GM21423 (cell line): ENCODE results near the gene GHRL.

Source experiments
- ATAC-seq: cut with Tn5 transposase; IDR thresholded peaks from one replicate; pipeline ENCODE4 v1.9.1; 2021; ENCODE audit warnings: mild to moderate bottlenecking, moderate library complexity; ENCODE audit not compliant: unreplicated experiment

GHRL gene

DNA sequence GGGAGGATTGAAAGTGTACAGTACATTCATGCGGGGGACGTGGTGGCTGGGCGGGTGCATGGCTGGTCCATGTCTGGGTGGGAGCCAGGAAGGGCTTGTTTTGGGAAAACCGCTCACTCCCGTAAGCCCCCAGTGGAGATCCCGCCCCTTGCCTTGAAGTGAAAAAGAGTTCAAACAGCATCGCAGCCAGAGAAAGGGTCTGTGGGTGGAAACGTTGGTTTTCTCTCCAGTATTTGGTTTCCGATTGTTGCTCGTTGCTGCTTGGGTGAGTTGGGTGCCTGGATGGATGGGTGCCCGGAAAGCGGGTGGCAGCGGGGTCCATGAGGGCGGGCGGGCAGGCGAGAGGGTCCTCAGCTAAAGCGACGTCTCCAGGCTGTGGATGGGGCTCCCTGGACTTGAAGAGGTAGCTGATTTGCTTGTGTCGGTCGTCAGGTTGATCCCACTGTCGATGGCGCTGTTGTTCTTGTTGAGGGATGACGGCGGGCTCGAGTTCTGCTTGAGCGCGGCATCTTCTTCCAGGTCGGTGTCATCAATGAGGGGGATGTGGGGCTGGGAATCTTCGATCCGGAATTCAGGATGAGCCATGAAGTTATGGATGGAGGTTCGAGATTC, 35.8 kb upstream of the GHRL start:
- ATAC-seq, result no peak

DNA sequence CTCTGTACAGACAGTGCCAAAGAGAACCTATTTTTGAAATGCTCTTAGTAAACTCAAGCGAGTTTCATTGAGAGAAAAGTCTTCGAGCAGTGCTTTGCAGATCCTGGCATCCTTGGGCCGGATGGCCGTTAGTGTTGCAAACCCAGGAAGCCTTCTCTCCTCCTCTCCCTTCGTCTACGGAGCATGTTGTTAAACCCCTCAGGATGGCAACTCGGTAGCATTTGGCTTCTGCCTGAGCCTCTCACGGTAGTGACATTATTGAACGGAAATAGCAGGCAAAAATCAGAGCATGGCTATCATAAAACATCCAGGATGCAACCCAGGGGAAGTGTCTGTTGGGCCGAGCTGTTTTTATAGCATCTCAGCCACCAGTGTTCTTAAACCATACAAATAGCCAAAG, 34.8 kb upstream of the GHRL start:
- ATAC-seq, result no peak

DNA sequence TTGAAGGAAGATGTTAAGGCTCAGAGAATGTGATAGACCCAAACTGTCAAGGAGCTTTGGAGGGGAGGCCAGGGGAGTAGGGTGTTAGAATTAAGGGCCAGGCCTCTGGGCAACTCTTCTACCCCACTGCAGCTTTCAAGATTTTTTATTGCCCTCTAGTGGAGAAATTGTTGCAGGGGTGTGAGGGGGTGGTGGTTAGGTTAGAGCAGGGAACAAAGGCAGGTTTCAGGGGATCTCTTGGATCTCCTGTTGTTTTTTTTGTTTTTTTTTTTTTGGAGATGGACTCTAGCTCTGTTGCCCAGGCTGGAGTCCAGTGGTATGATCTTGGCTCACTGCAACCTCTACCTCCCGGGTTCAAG, 29.6 kb upstream of the GHRL start:
- no peak for ATAC-seq

DNA sequence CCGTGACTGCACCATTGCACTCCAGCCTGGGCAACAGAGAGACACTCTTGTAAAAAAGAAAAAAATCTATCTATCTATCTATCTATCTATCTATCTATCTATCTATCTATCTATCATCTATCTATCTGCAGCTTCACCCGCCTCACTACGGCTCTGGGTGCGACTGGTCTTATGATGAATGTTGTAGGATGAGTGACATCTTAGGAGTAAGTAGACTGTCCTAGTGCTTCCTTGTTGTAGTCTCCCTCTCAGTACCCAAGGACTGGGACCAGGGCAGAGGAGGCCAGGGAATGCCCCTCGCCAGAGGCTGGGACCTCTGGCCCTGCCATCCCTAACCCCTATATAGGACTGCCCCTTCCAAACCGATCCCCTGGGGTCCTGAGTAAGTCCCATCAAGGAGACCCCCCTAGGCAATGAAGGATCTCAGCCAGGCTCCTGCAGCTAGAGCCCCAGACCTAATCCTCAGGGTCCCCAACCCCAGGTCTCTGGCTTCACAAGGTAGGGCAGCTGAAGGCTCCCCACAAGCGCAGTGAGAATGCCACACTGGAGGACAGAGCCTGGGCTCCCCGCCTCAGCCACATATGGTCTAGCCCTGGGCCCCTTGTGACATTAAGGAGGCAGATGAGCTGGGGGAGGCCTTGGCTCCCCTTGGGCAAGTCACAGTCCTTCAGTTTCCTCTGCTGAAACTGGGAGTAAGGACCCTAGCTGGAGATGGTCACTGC, 29.0 kb upstream of the GHRL start:
- ATAC-seq, result no peak

DNA sequence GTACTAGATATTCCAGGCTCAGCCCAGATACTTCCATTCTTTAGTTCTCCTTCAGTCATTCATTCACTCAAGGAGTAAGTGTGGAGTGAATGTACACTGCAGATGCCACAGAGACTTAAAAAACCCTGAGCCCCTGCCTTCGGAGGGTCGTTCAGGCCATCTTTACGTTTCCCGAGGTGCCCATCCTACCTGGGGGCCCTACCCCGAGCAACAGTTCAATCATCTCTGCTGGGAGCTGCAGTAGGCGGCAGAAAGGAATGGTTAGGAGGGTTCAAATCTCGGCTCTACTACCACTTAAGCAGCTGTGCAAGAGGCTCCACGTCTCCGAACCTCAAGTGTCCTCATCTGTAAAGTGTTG, 27.6 kb upstream of the GHRL start:
- no peak for ATAC-seq

DNA sequence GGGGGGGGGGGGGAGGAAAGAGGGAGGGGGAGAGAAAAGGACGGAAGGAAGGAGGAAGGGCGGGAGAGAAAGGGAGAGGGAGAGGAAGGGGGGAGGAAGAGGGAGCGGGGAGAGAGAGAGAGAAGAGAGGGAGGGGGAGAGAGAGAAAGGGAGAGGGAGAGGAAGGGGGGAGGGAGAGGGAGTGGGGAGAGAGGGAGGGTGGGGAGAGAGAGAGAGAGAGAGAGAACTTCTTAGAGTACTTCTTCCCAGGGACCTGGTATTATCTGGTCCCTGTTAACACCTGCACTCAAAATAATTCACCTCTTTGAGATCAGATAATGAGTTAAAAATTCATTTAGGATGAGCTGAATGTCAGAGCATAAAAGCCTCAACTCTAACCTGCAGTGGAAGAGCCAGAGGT, 27.1 kb upstream of the GHRL start:
- no peak for ATAC-seq

DNA sequence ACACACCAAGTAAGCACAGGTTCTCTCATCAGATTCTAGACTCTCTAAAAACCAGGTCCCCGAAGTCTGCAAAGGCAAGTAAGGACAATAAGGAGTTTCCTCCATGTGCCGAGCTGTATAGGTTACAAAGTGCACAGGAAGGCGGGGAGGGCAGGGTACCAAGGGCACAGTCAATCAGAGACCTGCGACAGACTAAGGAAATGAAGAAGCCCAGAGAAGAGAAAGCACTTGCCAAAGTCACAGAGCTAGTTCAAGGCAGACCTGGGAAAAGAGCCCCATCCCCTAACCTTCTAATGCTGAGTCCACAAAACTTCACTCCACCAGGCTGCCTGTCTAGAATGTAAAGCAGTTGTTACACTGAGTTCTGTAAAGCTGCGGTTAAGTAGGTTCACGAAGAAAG, 26.5 kb upstream of the GHRL start:
- ATAC-seq, result no peak

DNA sequence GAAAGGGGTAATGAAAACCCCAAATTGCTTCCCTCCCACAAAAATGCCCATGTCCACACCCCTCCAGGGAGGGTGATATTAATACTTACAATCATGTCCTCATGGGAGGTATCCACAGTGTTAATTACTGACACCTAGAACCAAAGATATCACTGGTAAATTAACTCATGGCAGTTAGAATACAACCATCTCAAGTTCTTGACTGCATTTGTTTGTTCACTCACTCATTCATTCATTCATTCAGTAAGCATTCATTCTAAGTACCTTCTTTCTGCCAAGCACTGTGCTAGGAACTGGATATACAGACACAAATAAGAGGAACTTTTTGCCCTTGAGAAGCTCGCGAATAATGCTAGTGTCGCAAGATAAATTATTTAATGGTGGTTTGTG, 25.2 kb upstream of the GHRL start:
- no peak for ATAC-seq

DNA sequence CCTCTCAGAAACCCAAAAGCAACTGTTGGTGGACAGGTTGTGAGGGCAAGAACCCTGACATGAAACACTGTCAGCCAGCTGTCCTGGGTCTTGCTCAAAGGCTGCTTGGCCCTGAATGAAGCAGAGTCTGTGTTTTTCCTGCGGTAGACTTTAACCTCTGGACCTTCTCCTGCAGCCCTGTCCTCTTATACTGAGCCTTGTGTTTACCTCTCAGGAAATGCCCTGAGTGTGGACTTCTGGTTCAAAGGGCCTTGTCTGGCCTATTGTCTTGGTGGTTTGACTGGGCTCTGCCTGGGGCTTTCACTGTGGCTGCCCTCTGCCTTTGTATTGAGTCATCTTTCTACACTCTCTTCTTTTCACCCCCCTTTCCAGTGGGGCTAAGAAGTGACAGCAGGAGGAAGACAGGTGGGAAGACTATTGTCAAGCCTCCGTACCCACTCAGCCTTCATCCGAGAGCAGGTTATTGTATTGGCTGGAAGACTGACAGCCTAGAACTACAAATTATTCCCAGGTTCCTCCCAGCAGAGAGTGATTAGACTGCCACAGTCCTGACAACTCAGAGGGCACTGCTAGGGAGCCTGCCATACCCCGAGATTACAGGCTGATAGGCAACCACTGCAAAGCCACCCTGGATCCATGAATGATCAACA, 24.7 kb upstream of the GHRL start:
- no peak for ATAC-seq

DNA sequence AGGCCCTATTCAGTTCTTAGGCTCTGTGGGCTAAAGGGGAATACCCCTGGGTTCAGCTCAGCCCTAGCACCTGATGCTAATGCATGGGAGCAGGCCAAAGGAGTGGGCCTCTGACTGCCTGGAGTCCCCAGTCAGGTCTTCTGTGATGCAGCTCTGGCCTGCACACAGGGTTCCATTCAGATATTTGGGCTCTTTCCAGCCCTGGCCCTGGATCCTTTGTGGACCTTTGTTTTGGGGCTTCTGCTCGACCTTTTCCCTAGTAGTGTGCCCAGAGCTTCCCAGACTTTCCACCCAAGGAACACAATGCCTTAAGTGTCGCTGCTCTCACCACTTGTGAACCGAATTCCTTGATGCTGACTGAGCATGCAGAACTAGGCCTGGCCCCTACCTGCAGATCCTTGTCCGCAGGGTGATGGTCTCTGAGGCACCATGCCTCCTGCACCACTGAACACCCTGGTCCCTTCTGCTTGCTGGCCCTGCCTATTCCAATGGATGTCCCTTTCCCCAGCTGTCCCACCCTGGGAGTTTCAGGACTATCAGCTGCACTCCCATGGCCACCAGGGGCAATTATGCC, 23.1 kb upstream of the GHRL start:
- ATAC-seq, result no peak

DNA sequence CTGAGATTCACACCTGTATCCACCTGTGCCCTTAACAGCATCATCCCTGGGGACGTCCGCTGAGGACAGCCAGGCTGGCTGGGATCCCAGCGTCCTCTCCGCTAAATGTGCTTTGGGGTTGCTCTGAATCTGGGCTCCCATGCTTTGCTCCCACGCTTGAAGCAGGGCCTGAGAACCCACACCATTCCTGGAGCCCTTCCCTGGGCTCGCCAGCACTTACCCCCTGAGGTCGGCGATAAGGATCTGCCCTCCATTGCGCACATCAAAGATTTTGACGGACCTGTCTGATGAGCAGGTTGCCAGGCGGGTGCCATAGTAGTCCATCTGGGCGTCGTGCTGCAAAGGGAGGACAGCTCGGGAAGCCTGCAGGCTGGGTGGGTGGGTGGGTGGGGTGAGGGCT, 22.4 kb upstream of the GHRL start:
- no peak for ATAC-seq

DNA sequence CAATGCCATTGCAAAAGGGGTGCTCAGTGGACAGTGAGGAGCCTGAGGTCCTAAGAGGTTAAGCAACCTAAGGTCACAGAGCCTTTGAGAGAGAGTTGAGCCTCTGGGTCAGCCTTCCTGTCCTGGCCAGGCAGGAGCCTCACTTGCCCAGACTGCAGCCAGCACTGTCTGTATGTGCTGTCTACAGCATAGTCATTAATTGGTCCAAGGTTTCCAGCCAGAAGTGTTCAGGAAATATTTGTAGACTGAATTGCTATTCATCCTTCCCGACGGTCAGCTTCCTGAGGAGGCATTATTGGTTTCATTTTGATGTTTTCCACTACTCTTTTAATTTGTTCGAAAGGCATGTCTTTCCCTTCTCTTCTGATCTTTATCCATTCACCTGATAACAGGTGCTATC, 20.1 kb upstream of the GHRL start:
- ATAC-seq, result no peak

DNA sequence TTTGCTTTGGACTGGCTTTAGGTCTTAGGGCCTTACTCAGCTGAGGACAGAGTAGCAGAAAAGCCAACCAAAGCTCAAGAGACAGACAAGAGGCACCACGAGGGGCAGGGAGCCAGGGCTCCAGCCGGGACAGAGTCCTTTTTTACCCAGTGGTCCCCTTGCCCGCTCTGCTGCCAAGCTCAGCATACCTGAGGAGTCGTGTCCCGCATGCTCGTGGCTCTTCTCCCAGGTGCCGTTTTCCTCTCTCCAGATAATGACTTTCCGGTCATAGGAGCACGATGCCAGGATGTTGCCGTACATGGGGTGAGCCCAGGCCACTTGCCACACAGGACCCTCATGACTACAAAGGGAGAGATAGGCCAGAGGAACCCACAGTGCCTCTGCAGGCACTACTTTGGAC, 19.6 kb upstream of the GHRL start:
- no peak for ATAC-seq

DNA sequence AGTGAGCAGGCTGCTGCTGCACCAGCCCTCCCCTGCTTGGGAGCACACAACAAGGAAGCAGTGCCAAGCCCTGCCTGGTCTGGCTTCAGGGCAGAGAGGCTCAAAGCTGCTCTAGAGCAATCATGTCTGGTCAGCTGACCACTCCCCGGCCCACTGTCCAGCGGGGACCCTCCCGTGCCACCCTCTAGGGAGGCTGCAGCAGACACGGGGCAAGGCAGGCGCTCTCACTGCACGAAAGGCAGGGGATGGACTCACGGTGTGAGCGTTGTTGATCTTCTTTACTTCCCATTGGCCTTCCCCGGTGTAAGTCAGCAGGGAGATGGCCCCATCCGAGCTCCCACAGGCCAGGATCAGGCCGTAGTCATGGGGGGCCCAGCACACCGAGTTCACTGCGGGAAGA, 19.0 kb upstream of the GHRL start:
- ATAC-seq, result no peak

DNA sequence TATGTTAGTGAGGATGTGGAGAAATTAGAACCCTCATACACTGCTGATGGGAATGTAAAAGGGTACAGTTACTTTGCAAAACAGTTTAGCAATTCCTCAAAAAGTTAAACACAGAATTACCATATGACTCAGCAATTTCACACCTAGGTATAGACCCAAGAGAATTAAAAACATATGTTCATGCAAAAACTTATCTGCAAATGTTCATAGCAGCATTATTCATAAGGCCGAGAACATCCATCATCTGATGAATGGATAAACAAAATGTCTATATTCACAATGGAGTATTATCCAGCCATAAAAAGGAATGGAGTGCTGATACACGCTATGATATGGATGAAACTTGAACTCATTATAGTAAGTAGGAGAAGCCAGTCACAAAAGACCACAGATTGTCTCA, 17.8 kb upstream of the GHRL start:
- no peak for ATAC-seq

DNA sequence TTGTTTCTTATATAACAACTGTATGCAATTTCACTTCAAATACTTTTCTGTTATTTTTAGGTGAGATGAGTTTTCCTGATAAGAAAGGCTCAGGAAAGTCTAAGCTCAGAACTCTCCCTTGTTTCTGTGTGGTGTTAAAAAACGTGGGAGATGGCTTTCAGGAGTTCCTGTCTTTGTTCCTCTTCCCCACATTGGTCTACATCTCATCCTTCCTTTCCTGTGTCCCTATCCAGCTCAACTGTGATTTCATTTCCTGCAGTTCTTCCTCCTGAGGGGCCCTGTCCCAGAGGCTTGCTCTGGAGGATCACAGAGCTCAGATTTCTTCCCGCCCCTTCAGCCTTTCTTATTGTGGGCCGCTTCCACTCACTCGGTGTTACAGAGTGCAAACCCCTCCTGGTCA, 17.0 kb upstream of the GHRL start:
- no peak for ATAC-seq

DNA sequence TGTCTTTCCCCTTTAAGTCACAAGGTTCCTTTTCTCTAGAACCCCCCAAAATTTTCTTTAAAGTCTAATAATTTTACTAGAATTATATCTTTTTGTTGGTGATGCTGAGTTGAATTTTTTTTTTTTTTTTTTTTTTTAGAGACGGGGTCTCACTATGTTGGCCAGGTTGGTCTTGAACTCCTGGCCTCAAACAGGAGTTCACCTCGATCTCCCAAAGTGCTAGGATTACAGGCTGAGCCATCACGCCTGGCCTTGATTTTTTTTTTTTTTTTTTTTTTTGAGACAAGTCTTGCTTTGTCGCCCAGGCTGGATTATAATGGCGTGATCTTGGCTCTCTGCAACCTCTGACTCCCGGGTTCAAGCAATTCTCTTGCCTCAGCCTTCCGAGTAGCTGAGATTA, 15.9 kb upstream of the GHRL start:
- ATAC-seq, result no peak

DNA sequence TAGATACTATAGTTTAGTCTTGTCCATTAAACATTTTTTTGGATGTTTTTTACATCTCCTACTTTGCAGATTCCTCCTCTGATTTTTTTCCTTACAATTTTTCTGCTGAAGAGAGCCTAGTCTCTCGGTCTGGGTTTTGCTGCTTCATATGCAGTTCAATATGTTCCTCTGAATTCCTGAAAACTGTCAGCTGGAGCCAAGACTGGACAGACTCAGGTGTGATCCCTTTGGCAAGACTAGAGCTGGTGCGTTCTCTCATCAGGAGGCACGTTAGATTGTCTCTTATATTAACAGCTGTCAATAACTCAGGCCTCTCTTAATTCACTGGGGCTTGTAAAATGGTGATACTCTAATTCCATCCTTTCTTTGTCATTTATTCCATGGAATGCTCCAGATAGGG, 13.4 kb upstream of the GHRL start:
- no peak for ATAC-seq

DNA sequence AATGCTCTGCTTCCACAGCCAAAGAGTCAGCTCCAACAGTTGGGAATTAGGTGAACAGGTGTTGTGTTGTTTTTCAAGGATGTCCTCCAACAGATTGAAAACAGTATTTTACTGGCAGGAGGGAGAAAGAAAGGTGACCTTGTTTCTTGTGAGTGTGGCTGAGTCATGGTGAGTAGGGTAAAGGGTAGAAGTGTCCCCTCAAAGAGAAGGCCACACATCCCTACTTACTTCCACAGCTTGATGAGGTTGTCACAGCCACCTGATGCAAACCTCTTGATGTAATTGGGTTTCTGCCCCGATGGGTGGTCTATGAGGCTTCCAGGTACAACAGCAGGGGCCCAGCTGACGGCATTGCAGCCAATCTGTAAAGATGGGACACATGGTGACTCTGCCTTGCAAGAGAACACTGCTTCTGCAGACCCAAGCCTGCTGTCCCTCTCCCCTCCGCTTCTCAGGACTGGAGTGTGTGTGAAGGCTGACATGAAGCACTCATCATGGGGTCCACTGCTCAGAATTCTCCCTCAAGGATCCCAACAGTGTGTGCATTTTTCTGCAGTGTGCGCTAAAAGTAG, 12.7 kb upstream of the GHRL start:
- no peak for ATAC-seq

DNA sequence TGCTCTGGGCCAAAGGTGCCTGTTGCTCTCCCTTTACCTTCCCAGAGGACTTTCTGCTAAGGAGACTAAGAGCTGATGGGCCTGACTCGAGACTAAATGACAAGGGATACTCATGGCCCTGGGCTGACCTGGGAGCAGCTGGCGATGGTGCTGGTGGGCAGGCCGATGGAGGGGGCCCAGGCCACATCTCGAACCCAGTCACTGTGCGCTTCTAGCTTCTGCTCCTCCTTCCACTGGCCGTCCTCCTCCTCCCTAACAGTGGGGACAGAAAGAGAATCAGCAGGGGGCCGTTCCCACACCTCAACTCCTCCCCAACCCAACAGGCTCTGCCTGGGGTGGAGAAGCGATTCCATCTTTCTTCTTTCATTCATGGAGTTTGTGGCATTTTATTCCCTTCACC, 12.2 kb upstream of the GHRL start:
- ATAC-seq, result no peak

DNA sequence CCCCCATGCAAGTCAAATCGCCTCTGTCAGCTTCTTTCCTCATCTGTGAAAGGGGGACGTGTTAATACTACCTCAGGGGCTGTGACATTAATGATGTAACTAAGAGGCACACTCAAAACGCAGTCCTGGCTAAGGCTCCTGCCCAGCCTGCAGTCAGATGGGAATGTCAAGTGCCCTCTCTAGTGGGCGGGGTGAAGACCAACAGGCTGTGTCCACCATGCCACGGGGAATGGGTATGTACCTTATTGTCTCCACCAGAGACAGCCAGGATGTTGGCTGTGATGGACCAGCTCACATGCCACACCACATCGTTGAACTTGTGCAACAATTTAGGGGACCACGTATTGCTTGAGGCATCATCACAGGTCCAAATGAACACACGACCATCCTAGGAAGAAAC, 11.0 kb upstream of the GHRL start:
- ATAC-seq, result no peak

DNA sequence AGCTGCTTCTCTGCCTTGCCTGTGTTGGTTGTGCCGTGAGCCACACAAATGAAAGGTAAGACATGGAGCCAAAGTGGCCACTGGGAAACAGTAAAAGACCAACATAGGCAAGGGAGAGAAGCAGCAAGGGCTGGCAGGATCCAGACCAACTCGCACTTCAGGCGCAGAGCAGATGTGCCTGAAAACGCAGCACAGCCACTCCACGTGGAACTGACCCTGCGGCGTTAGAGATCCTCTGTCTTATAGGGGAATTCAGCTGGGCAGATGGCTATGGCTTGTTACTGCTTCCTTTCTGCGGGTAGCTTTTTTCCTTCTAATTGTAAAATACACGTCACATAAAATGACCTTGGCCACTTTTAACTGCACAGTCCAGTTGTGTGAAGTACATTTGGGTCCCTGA, 10.4 kb upstream of the GHRL start:
- no peak for ATAC-seq
